ENCODE measurements around the gene MDH1.
"Not testable (repeated sequence)": the region's sequence is repeated elsewhere in the genome, so short reads cannot be mapped to it uniquely, and the experiment has no call there.

MDH1 gene

GRCh38 chr2:63587814-63588384 lies 864 bp upstream of the MDH1 start:
- in situ Hi-C loops (cut with HindIII; ENCODE audit: low sequenced_read_pairs) = no loop called here

GRCh38 chr2:63589148-63589958 lies 590 bp downstream of the MDH1 start:
- in situ Hi-C loops (cut with HindIII; ENCODE audit: low sequenced_read_pairs) = no loop called here

GRCh38 chr2:63590626-63591408 lies 2.1 kb downstream of the MDH1 start:
- in situ Hi-C loops (cut with HindIII; ENCODE audit: low sequenced_read_pairs) = no loop called here

- in situ Hi-C loops (cut with HindIII; ENCODE audit: low sequenced_read_pairs) = no loop called here
Observed at GRCh38 chr2:63591566-63592175, 2.9 kb downstream of the MDH1 start.

- in situ Hi-C loops (cut with HindIII; ENCODE audit: low sequenced_read_pairs) = no loop called here
Observed at GRCh38 chr2:63594660-63595059, 5.9 kb downstream of the MDH1 start.

- in situ Hi-C loops (cut with HindIII; ENCODE audit: low sequenced_read_pairs) = no loop called here
Observed at GRCh38 chr2:63596401-63596883, 7.7 kb downstream of the MDH1 start.

- in situ Hi-C loops (cut with HindIII; ENCODE audit: low sequenced_read_pairs) = no loop called here
Observed at GRCh38 chr2:63598981-63599380, 10.2 kb downstream of the MDH1 start.

GRCh38 chr2:63600881-63601460 lies 12.2 kb downstream of the MDH1 start:
- in situ Hi-C loops (cut with HindIII; ENCODE audit: low sequenced_read_pairs) = no loop called here

- in situ Hi-C loops (cut with HindIII; ENCODE audit: low sequenced_read_pairs) = no loop called here
Observed at GRCh38 chr2:63604666-63605065, 15.9 kb downstream of the MDH1 start.

- in situ Hi-C loops (cut with HindIII; ENCODE audit: low sequenced_read_pairs) = not testable (repeated sequence)
Observed at GRCh38 chr2:63608865-63609264, 20.1 kb downstream of the MDH1 start.

- in situ Hi-C loops (cut with HindIII; ENCODE audit: low sequenced_read_pairs) = no loop called here
Observed at GRCh38 chr2:63610525-63610924, 21.8 kb downstream of the MDH1 start.

GRCh38 chr2:63613391-63613901 lies 24.7 kb downstream of the MDH1 start:
- in situ Hi-C loops (cut with HindIII; ENCODE audit: low sequenced_read_pairs) = no loop called here

- in situ Hi-C loops (cut with HindIII; ENCODE audit: low sequenced_read_pairs) = no loop called here
Observed at GRCh38 chr2:63614448-63614968, 25.7 kb downstream of the MDH1 start.

- in situ Hi-C loops (cut with HindIII; ENCODE audit: low sequenced_read_pairs) = no loop called here
Observed at GRCh38 chr2:63614983-63615945, 26.5 kb downstream of the MDH1 start.

- in situ Hi-C loops (cut with HindIII; ENCODE audit: low sequenced_read_pairs) = no loop called here
Observed at GRCh38 chr2:63617366-63617765, 28.6 kb downstream of the MDH1 start.

GRCh38 chr2:63619328-63619727 lies 30.6 kb downstream of the MDH1 start:
- in situ Hi-C loops (cut with HindIII; ENCODE audit: low sequenced_read_pairs) = no loop called here

- in situ Hi-C loops (cut with HindIII; ENCODE audit: low sequenced_read_pairs) = no loop called here
Observed at GRCh38 chr2:63622751-63623150, 34.0 kb downstream of the MDH1 start.

- in situ Hi-C loops (cut with HindIII; ENCODE audit: low sequenced_read_pairs) = not testable (repeated sequence)
Observed at GRCh38 chr2:63623763-63624162, 35.0 kb downstream of the MDH1 start.

GRCh38 chr2:63627866-63628265 lies 39.1 kb downstream of the MDH1 start:
- in situ Hi-C loops (cut with HindIII; ENCODE audit: low sequenced_read_pairs) = no loop called here

Measured in DLD1 (cell line).